Right hindlimb (tissue), 1 donor: ENCODE measurements around the gene TMEM37.

Source experiments
- DNase-seq: peaks from one replicate; pipeline ENCODE4 v3.0.0-alpha.2; 2018

Gene TMEM37

GRCh38 chr2:119419065-119419464, 12.6 kb upstream of the TMEM37 start:
- DNase-seq, result no peak

DNA sequence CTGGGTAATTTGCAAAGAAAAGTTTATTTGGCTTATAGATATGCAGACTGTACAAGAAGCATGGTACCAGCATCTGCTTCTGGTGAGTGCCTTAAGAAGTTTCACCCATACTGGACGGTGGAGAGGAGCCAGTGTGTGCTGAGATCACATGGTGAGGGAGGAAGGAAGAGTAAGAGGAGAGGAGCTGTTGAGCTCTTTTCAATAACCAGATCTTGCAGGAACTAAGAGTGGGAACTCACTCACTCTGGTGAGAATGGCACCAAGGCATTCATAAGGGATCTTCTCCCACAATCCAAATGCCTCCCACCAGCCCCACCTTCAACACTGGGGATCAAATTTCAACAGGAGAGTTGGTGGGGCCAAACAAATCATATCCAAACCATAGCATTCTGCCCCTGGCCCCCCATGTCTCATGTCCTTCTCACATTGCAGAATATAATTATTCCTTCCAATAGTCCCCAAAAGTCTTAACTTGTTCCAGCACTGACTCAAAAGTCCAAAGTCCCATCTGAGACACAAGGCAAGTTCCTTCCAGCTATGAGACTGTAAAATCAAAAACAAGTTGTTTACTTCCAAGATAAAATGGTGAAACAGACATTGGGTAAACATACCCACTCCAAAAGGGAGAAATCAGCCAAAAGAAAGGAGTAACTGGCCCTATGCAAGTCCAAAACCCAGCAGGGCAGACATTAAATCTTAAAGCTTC, 11.7 kb upstream of the TMEM37 start:
- DNase-seq, result no peak

DNA sequence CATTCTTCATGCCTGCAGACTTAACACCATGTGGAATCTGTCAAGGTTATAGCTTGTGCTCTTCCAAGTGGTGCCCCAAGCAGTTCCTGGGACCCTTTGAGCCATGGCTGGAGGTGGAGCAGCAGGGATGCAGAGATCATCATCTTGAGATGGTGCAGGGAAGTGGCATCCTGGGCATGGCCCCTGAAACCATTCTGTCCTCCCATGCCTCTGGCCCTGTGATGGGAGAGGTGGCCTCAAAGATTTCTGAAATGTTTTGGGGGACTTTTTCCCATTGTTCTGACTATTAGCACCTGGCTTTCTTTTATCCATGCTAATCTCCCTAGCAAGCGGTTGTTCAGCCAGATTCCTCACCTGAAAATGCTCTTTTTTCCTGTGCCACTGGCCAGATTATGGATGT, 10.3 kb upstream of the TMEM37 start:
- no peak for DNase-seq

DNA sequence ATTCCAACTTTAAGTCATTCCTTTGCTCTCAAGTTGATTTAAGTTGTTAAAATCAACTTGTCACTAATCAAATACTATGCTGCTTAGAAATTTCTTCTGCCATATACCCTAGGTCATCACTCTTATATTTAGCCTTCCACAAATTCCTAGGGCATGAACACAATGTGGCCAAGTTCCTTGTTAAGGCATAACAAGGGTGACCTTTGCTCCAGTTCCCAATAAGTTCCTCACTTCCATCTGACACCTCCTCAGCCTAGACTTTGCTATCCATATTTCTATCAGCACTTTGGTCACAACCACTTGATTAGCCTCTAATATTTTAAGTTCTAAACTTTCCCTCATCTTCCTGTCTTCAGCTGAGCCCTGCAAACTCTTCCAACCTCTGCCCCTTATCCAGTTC, 9.9 kb upstream of the TMEM37 start:
- no peak for DNase-seq

GRCh38 chr2:119422360-119423107, 9.1 kb upstream of the TMEM37 start:
- no peak for DNase-seq

DNA sequence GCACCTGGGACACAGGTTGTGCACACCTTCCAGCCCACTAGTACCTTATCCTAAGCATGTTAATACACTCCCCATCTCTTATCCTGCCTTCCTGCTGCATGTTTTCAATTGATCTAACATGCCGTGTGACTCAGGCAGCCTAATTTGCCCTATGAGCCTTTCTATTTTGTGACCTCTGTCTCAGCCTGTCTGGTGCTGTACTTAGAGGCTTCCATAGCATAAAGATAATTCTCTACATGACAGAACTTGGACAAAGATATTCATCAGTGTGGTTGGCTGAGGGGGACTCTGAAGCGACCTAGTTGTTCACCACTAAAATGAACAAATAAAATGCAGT, 8.6 kb upstream of the TMEM37 start:
- no peak for DNase-seq

DNA sequence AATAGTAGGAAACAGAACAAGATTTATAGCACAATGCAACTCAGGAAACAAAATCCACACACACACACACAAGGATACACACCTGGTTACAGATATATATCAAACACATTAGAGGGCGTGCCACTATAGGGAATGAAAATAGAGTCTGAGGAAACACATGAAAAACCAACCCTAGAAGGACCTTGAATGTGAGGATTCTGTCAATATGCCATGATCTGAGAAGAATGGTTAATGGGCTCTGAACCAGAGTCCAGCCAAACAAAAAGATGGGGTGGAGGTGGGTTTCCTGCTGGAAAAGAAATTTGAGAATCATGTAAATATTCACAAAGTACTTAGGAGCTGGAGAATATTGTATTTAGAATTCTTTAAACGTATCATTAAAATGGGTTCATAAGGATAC, 7.8 kb upstream of the TMEM37 start:
- DNase-seq, result no peak

- DNase-seq, result no peak
Measured at GRCh38 chr2:119424284-119425118, 7.2 kb upstream of the TMEM37 start.

GRCh38 chr2:119425119-119425405, 6.6 kb upstream of the TMEM37 start:
- no peak for DNase-seq

- no peak for DNase-seq
Measured at GRCh38 chr2:119425620-119426395, 5.8 kb upstream of the TMEM37 start.

- DNase-seq, result no peak
Measured at GRCh38 chr2:119426396-119426675, 5.3 kb upstream of the TMEM37 start.

GRCh38 chr2:119426801-119427395, 4.8 kb upstream of the TMEM37 start:
- DNase-seq, result no peak

DNA sequence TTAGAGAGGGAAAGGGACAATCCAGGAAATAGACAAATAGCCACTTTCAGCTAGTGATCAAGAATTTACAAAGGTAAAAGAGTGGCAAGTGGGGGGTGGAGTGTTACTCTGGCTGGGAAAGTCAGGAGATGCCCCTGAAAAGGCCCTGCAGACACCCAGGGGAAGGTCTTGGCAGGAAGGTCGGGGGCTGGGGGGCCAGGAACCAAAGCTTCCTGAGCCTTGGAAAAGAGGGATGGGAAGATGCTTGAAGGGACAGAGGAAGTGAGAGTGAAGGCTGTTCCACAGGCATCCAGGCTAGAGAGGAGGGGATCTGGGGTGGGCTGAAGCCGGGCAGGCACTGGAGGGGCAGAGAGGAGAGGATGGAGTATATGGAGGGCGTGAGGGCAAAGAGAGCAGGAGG, 3.9 kb upstream of the TMEM37 start:
- DNase-seq, result no peak

DNA sequence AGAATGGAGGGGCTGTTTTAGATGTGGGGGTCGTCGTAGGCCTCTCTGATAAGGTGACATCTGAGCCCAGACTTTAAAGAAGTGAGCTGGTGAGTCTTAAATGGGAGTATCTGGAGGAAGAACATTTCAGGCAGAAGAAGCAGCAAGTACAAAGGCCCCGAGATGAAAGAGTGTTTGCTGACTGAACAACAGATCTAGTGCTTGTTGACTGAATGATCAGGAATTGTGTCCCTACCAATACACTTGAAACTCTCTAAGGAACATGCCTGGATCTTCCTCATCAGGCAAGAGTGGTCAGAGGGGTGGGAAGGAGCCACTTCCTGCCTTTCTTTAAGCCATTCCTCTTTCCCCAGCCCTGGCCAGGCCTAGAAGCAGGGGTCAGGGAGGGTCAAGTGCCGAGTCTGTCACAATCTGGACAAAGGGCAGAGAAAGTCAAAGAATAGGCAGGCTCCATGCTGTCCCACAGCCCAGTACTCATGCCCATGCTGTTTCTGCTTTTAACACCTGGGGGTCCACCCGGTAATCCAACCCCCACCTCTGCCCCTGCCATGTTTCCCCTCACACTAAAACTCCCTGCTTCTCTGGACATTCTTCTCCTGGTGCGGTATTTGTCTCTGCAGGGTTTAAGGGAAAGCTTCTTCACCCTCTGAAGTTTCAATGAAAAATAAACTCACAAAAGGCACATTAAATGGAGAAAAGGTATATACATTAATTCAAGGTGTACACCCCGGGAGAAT, 3.0 kb upstream of the TMEM37 start:
- DNase-seq, result no peak

GRCh38 chr2:119429225-119429981, 2.3 kb upstream of the TMEM37 start:
- DNase-seq, result no peak

DNA sequence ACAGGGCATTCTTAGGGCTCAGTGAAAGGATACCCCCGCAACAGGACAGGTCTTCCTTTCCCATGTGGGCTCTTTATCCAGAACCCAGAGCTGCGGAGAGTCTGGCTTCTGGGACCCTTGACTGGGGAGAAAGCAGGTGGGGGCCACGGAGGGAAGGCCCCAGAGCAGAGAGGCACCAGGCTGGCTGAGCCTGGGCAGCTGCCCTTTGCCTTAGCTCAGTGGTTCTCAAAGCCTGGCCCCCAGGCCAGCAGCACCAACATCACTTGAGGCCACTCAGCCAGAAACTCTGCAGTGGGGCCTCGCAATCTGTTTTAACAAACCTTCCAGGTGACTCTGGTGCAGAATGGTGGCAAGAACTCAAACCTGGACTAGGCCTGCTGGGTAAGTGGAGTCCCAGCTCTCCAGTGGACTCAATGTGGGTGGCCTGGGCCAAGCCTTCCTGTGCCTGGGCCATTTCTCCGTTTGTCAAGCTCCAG, 1.6 kb upstream of the TMEM37 start:
- no peak for DNase-seq

DNA sequence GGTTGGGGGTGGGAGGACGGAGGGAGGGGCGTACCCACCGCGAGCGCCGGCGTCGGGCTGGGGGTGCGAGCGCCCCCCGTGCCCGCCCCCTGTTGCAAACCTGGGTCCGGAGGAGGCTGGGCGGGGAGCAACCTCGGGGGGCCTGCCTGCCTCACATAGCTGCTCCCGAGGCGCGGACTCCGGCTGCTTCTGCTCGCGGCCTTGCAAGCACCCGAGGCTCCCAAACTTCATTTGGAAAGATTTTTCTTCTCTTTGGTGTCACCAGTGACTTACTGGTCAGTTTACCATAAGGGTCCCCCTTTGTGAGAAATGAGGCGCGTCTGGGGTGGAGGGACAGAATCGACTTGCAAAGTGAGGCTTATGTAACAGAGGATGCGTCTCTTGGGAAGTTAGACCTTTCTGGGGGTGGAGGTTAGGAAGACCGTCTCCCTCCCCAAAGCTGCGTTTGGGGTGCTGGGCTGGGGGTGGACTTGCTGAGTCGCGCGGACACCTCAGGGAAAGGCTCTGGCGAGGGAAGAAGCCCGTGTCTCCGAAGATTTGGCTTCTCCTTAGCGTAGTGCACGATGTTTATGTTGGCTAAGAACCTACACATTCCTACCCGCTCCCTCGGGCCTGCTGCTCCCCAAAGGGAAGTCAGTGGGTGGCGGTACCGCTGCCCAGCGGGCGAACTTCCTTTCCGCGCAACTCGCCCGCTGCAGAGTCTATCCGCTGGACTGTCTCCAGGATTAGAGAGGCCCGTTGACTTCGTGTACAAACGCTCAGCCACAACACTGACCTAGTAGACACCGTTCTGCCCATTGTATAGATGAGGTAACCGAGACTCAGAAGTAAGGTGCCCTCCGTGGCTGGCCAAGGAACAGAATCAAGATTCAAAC, 559 bp downstream of the TMEM37 start:
- DNase-seq, result no peak

DNA sequence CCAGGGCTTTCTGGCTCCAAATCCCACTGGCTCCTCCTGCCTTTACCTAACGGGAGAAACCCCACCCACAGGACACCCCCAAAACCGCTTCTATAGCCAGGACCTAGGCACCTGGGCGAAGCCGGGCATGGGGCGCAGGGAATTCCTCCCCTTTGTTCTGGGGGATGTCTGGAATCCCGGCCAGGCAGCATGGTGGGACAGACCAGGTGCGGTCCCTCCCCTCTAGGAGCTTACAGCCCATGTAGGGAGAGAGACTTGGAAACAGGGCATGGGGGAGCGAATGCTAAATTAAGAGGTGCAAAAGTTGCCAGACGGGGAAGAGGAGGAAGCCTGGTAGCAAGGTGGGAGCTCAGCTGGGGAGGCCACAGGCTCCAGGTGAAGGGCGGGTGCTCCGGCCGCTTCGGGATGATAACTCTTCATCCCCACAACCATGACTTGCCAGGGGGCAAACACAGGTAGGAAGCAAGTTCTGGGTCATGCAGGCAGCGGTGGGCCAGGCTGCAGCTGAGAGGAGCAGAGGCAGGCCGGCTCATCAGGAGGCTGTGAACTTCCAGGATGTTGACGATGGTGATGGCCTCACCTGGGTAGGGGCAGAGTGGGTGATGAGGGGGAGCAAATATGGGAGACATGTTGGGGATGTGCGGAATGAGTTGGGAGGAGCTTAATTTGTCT, 1.3 kb downstream of the TMEM37 start:
- no peak for DNase-seq

DNA sequence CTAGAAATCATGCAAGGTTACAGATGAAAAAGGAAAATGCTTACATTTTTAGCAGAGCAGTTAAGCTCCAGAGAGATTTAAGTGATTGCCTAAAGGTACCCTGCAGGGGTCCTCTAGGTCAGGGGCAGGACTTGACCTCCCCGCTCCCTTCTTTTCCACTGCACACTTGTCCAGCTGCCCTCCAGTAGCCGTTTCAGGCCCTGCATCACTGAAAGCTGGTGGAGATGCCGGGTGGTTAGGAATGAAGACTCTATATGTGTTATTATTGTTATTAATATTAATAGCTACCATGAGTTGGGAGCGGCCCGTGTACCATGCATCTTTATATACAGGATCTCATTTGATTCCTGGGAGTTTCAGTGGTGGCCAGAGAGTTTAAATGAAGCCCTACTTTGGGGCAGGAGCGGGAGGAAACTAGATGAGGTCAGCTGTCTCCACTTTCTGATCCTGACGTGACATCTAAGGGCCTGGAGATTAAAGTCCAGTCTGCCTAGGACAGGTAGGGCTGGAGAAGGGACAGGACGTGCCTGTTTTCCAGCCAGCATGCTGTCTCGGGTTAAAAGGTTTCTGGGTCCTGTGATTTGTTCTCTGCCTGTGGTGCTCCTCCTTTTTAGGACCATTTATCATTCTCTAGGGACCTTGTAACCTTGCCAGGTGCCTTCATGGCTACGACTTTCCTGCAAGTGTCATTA, 2.1 kb downstream of the TMEM37 start:
- DNase-seq, result no peak
